ENCODE data around the gene KIAA1755. TPM values are rescaled to one million over a fixed set of nuclear protein-coding genes. Genes with fewer than 3 reads are reported as not detected.

KIAA1755 gene
- total and polyA plus RNA-seq, 7 experiments from 2014 or later, result not detected

- Histone ChIP-seq H3K36me3 (ENCODE audit: control insufficient read depth in 2 of 3, insufficient read depth in 3 of 3, low read length in 3 of 3) (no peaks in the 10 kb centered on the region), H3K4me1 (ENCODE audit: control insufficient read depth in 2 of 2, insufficient read depth in 2 of 2, low read length in 2 of 2) (no peaks in the 10 kb centered on the region), H3K27me3 (ENCODE audit: control insufficient read depth in 2 of 2, insufficient read depth in 2 of 2, low read length in 2 of 2) (no peaks in the 10 kb centered on the region), H3K4me3 (ENCODE audit: low read length) (no peak overlapping the region), H3K9me3 (ENCODE audit: control insufficient read depth in 2 of 3, low read length in 3 of 3) (no peaks in the 10 kb centered on the region), H3K27ac (ENCODE audit: low read depth, low read length) (no peak overlapping the region)
- peaks cover 20 to 44% (median 35%) of the 10 kb centered on the region in 5 donors for H3K27me3 Mint-ChIP-seq
- H3K27ac Mint-ChIP-seq, result no peak overlapping the region
- no peak overlapping the region for H3K4me3 Mint-ChIP-seq
- H3K4me1 Mint-ChIP-seq, result no peaks in the 10 kb centered on the region
- ATAC-seq (no peak), DNase-seq (no peak)
- peaks cover 0 to 4% (median 0%) of the 10 kb centered on the region in 11 donors for H3K9me3 Mint-ChIP-seq
- H3K36me3 Mint-ChIP-seq, result peaks cover 0 to 3% (median 0%) of the 10 kb centered on the region in 5 donors
- intact Hi-C loops (cut with micrococcal nuclease), result no loop called here
- ChIA-PET POLR2A (no interaction called here), CTCF (no interaction called here)
These were observed 7.5 kb upstream of the KIAA1755 start for GRCh38 chr20:38267901-38268514.

GRCh38 chr20:38267296-38267695, 6.8 kb upstream of the KIAA1755 start:
- H3K9me3 ChIP-seq (ENCODE audit: control insufficient read depth in 2 of 3, low read length in 3 of 3), result no peaks in the 10 kb centered on the region
- H3K27me3 Mint-ChIP-seq, result peaks cover 24 to 47% (median 42%) of the 10 kb centered on the region in 5 donors

GRCh38 chr20:38266426-38266825, 5.9 kb upstream of the KIAA1755 start:
- CTCF ChIA-PET, result no interaction called here
- Histone ChIP-seq H3K4me1 (ENCODE audit: control insufficient read depth in 2 of 2, insufficient read depth in 2 of 2, low read length in 2 of 2) (no peaks in the 10 kb centered on the region), H3K4me3 (ENCODE audit: low read length) (no peak overlapping the region), H3K27me3 (ENCODE audit: control insufficient read depth in 2 of 2, insufficient read depth in 2 of 2, low read length in 2 of 2) (no peaks in the 10 kb centered on the region), H3K9me3 (ENCODE audit: control insufficient read depth in 2 of 3, low read length in 3 of 3) (no peaks in the 10 kb centered on the region), H3K27ac (ENCODE audit: low read depth, low read length) (no peak overlapping the region), H3K36me3 (ENCODE audit: control insufficient read depth in 2 of 3, insufficient read depth in 3 of 3, low read length in 3 of 3) (no peaks in the 10 kb centered on the region)
- DNase-seq (no peak), ATAC-seq (no peak)
- Mint-ChIP-seq H3K9me3 (peaks cover 0 to 2% (median 0%) of the 10 kb centered on the region in 11 donors), H3K4me3 (no peak overlapping the region), H3K27ac (no peak overlapping the region), H3K36me3 (peaks cover 0 to 3% (median 0%) of the 10 kb centered on the region in 5 donors), H3K27me3 (peaks cover 29 to 52% (median 40%) of the 10 kb centered on the region in 5 donors), H3K4me1 (no peaks in the 10 kb centered on the region)
- POLR2A ChIA-PET, result no interaction called here
- intact Hi-C loops (cut with micrococcal nuclease), result no loop called here

More at GRCh38 chr20:38267296-38267695, 6.8 kb upstream of the KIAA1755 start:
- intact Hi-C loops (cut with micrococcal nuclease), result no loop called here
- POLR2A ChIA-PET, result no interaction called here
- Histone ChIP-seq H3K27ac (ENCODE audit: low read depth, low read length) (no peak overlapping the region), H3K4me1 (ENCODE audit: control insufficient read depth in 2 of 2, insufficient read depth in 2 of 2, low read length in 2 of 2) (no peaks in the 10 kb centered on the region), H3K27me3 (ENCODE audit: control insufficient read depth in 2 of 2, insufficient read depth in 2 of 2, low read length in 2 of 2) (no peaks in the 10 kb centered on the region), H3K36me3 (ENCODE audit: control insufficient read depth in 2 of 3, insufficient read depth in 3 of 3, low read length in 3 of 3) (no peaks in the 10 kb centered on the region), H3K4me3 (ENCODE audit: low read length) (no peak overlapping the region)
- H3K4me1 Mint-ChIP-seq, result no peaks in the 10 kb centered on the region
- CTCF ChIA-PET, result no interaction called here
- peaks cover 0 to 3% (median 0%) of the 10 kb centered on the region in 5 donors for H3K36me3 Mint-ChIP-seq
- ATAC-seq, result no peak
- H3K4me3 Mint-ChIP-seq, result no peak overlapping the region
- DNase-seq, result no peak
- peaks cover 0 to 4% (median 0%) of the 10 kb centered on the region in 11 donors for H3K9me3 Mint-ChIP-seq
- H3K27ac Mint-ChIP-seq, result no peak overlapping the region

- Mint-ChIP-seq H3K27me3 (peaks cover 49 to 65% (median 62%) of the 10 kb centered on the region in 5 donors), H3K4me1 (peaks cover 0 to 10% (median 4%) of the 10 kb centered on the region in 7 donors), H3K27ac (no peak overlapping the region), H3K9me3 (no peaks in the 10 kb centered on the region), H3K36me3 (peaks cover 0 to 8% (median 0%) of the 10 kb centered on the region in 5 donors), H3K4me3 (no peak overlapping the region)
- H3K4me1 ChIP-seq (ENCODE audit: control insufficient read depth in 2 of 2, insufficient read depth in 2 of 2, low read length in 2 of 2), result no peaks in the 10 kb centered on the region
- no peaks in the 10 kb centered on the region for H3K27me3 ChIP-seq (ENCODE audit: control insufficient read depth in 2 of 2, insufficient read depth in 2 of 2, low read length in 2 of 2)
- intact Hi-C loops (cut with micrococcal nuclease), result no loop called here
- H3K4me3 ChIP-seq (ENCODE audit: low read length), result no peak overlapping the region
- ChIA-PET POLR2A (no interaction called here), CTCF (no interaction called here)
- no peak for DNase-seq
- H3K36me3 ChIP-seq (ENCODE audit: control insufficient read depth in 2 of 3, insufficient read depth in 3 of 3, low read length in 3 of 3), result no peaks in the 10 kb centered on the region
- no peak overlapping the region for H3K27ac ChIP-seq (ENCODE audit: low read depth, low read length)
- no peak for ATAC-seq
- H3K9me3 ChIP-seq (ENCODE audit: control insufficient read depth in 2 of 3, low read length in 3 of 3), result no peaks in the 10 kb centered on the region
These were observed 2.4 kb upstream of the KIAA1755 start for GRCh38 chr20:38262931-38263330.

GRCh38 chr20:38261054-38261390, 487 bp upstream of the KIAA1755 start:
- DNase-seq (no peak), ATAC-seq (no peak)
- peaks cover 0 to 8% (median 0%) of the 10 kb centered on the region in 5 donors for H3K36me3 Mint-ChIP-seq
- H3K4me1 Mint-ChIP-seq, result peaks cover 0 to 10% (median 4%) of the 10 kb centered on the region in 7 donors
- ChIA-PET POLR2A (no interaction called here), CTCF (no interaction called here)
- Histone ChIP-seq H3K4me3 (ENCODE audit: low read length) (no peak overlapping the region), H3K9me3 (ENCODE audit: control insufficient read depth in 2 of 3, low read length in 3 of 3) (no peaks in the 10 kb centered on the region), H3K27me3 (ENCODE audit: control insufficient read depth in 2 of 2, insufficient read depth in 2 of 2, low read length in 2 of 2) (no peaks in the 10 kb centered on the region), H3K36me3 (ENCODE audit: control insufficient read depth in 2 of 3, insufficient read depth in 3 of 3, low read length in 3 of 3) (no peaks in the 10 kb centered on the region), H3K27ac (ENCODE audit: low read depth, low read length) (no peak overlapping the region), H3K4me1 (ENCODE audit: control insufficient read depth in 2 of 2, insufficient read depth in 2 of 2, low read length in 2 of 2) (no peaks in the 10 kb centered on the region)
- no peaks in the 10 kb centered on the region for H3K9me3 Mint-ChIP-seq
- intact Hi-C loops (cut with micrococcal nuclease), result no loop called here
- no peak overlapping the region for H3K27ac Mint-ChIP-seq
- H3K27me3 Mint-ChIP-seq, result peaks cover 55 to 73% (median 71%) of the 10 kb centered on the region in 5 donors
- H3K4me3 Mint-ChIP-seq, result peak overlapping the region in 2 of 10 donors; percentile 2 to 37

- intact Hi-C loops (cut with micrococcal nuclease), result no loop called here
- peaks cover 54 to 70% (median 63%) of the 10 kb centered on the region in 5 donors for H3K27me3 Mint-ChIP-seq
- CTCF ChIA-PET, result no interaction called here
These were observed 534 bp downstream of the KIAA1755 start for GRCh38 chr20:38260025-38260377.

More at GRCh38 chr20:38260025-38260377, 534 bp downstream of the KIAA1755 start:
- Mint-ChIP-seq H3K9me3 (peaks cover 0 to 1% (median 0%) of the 10 kb centered on the region in 11 donors), H3K4me1 (peaks cover 0 to 10% (median 4%) of the 10 kb centered on the region in 7 donors), H3K36me3 (peaks cover 0 to 8% (median 0%) of the 10 kb centered on the region in 5 donors), H3K27ac (no peak overlapping the region), H3K4me3 (peak overlapping the region in 2 of 10 donors; percentile 4 to 6)
- H3K36me3 ChIP-seq (ENCODE audit: control insufficient read depth in 2 of 3, insufficient read depth in 3 of 3, low read length in 3 of 3), result no peaks in the 10 kb centered on the region
- no peak for DNase-seq
- H3K4me1 ChIP-seq (ENCODE audit: control insufficient read depth in 2 of 2, insufficient read depth in 2 of 2, low read length in 2 of 2), result no peaks in the 10 kb centered on the region
- H3K27me3 ChIP-seq (ENCODE audit: control insufficient read depth in 2 of 2, insufficient read depth in 2 of 2, low read length in 2 of 2), result no peaks in the 10 kb centered on the region
- H3K4me3 ChIP-seq (ENCODE audit: low read length), result no peak overlapping the region
- POLR2A ChIA-PET, result no interaction called here
- no peaks in the 10 kb centered on the region for H3K9me3 ChIP-seq (ENCODE audit: control insufficient read depth in 2 of 3, low read length in 3 of 3)
- ATAC-seq, result no peak
- H3K27ac ChIP-seq (ENCODE audit: low read depth, low read length), result no peak overlapping the region

Data from naive thymus-derived CD4-positive, alpha-beta T cell (primary cell).